K562 treated with DMSO at 1 percent for 24 hours (cell line): Measurements from ENCODE around the gene IQUB. TPM values are rescaled to one million over a fixed set of nuclear protein-coding genes. Genes with fewer than 3 reads are reported as not detected.

Experiments
- total RNA-seq: library from RNA; unstranded; fragments of 300-600 nt; gene quantifications from 2 replicates; pipeline ENCODE4 v1.2.3, GENCODE V29; 2022; ENCODE audit warnings: low read depth; ENCODE audit not compliant: insufficient read depth

The IQUB gene
- 0.81 and 1.3 TPM in 2 replicates for total RNA-seq

GRCh38 chr7:123534383-123535260 is at the start of gene IQUB:
TSS of gene IQUB (minus strand) at chr7:123534595. CDS start at chr7:123512340, 22,255 bp downstream.

GRCh38 chr7:123557398-123558288 is 23.2 kb upstream of the IQUB start, which contains the start of gene NDUFA5:
TSS of gene NDUFA5 (minus strand) at chr7:123557818. CDS start at chr7:123557795, 23 bp downstream.

Other genes starting within 250 kb of the IQUB start
- gene NDUFA5, start 23.2 kb upstream of the IQUB start, total RNA-seq = 41.5 and 56.3 TPM in 2 replicates
- 0.43 and 2.5 TPM in 2 replicates for gene ASB15, start 67.2 kb upstream of the IQUB start, total RNA-seq
- 0.10 TPM in 1 of 2 replicates, not detected in the other for gene LMOD2, start 121.3 kb upstream of the IQUB start, total RNA-seq
- 7.9 and 8.5 TPM in 2 replicates for gene WASL, start 214.4 kb upstream of the IQUB start, total RNA-seq